ENCODE data around the gene CDC20B.
A peak's percentile ranks its signal among the peaks of the same experiment; 100 is the strongest.
"Not testable (repeated sequence)": the region's sequence is repeated elsewhere in the genome, so short reads cannot be mapped to it uniquely, and the experiment has no call there.

The CDC20B gene

DNA sequence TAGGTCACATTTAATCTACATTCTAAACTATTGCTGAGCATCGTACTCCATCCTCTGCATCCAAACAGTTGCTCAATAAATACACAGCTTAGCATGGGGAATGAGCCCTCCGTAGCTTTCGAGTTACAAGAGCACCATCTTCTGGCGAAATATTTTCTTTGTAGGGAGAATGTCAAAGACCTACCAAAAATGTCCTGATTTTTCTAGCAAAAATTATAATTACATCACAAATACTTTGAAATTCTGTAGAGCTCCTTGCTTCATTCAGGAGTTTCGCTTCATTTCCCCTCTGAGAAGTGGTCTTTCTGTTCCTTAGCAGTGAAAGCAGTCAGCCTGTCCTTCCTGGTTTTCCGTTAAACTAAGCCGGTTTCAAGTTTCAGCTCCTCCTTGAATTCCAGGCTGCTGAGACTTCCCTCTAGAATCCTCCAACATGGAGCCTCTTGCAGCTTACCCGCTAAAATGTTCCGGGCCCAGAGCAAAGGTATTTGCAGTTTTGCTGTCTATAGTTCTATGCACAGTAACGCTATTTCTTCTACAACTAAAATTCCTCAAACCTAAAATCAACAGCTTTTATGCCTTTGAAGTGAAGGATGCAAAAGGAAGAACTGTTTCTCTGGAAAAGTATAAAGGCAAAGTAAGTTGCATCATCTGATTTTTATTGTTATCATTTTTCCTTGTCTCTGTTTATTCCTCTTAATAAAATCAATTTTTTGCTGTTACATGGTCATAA lies 13.0 kb downstream of the CDC20B start, which contains the start of gene GPX8:
GPX8 (plus strand) TSS at position 409 of the 730 bp plus-strand sequence; CDS start at position 431, 22 bp downstream.
- DNase-seq = peak; percentile 65 to 82

DNA sequence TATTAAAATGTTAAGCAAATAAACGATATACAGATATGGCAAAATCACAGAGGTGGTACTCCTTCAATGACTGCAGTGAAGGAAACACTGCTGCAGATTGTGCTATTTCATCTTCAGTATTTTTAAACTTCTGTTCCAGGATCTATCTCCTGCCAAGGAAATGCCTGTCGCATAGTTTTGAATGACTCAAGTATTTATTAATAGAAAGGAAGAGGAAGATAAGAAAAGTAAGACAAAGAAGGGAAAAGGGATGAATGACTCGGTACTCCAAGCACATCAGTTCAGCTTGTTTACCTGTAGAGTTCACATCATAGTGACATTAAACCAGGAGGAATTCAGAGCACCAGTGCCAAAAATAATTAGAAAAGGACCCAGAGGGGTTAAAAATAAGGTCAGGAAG lies 18.1 kb downstream of the CDC20B start:
- no peak for DNase-seq

DNA sequence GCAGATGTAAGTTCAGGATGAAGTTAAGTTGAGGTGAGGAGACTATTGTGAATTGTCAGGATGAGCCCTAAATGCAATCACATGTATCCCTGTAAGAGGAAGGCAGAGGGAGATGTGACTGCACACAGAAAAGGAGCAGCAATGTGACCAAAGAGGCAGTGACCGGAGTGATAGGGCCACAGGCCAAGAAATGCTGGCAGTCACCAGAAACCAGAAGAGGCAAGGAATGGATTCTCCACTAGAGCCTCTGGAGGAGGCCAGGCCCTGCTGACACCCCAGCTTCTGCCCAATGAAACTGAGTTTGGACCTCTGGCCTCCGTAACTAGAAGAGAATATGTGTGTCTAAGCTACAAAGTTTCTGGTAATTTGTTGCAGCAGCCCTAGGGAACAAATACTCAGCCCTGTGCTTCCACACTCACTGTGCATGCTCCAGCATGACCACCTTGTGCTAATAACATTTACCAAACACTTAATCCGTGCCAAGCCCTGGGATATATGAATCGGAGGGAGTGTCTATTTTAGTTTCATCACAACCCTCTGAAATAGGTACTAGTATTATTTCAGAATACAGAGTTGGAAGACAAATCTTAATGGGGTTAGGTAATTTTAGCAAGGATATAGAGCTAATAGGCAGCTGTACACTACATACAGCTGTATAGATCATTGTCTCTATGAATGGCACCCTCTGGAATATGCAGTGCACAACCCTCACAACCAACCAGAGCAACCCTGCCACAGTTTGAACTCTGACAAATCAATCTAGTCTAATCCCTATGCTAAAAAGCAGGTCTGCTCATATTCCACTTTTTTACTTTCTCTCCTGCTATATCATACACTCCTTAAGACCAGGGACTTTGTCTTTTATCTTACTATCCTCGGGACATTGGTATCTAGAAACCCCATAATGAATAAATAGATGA lies 20.8 kb downstream of the CDC20B start:
- DNase-seq = no peak

DNA sequence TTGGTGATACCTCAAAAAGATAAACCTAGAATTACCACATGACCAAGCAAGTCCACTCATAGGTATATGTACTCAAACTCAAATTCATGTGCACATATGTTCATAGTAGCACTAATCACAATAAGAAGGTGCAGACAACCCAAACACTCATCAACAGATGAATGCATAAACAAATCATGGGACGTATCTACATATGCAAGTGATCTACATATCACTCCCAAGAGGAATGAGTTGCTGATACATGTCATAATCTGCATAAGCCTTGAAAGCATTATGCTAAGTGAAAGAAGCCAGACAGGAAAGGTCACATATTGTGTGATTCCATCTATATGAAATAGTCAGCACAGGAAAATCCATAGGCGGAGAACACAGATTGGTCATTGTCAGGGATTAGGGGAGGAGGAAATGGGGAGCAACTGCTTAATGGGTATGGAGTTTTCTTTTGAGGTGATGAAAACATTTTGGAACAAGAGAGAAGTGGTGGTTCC lies 23.6 kb downstream of the CDC20B start:
- no peak for DNase-seq

DNA sequence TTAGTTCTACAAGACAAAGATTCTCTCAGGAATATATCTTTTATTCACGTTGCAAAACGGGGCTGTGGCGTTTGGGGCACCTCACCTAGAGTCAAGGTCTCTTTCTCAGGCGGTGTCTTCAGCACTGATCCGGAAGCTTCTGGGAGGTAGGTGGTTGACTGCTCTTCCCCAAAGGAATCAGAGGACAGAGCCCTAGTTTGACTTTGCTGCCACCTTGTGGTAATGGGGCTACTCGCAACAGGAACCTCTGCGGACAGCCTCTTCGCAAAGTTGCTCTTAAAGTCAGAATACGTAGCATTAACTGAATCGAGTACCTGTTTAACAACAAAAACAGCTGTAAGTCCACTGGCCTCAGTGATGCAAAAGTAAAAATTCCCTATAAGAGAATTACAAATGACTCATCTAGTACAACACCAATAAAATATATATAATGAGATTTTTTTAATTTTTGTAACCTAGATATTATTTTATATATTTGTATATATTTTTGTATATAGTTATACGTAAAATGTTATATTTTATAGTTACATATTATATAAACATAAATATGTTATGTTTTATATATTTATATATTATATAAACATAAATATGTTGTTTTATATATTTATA lies 26.3 kb downstream of the CDC20B start:
- peak; percentile 87 to 88 for DNase-seq

DNA sequence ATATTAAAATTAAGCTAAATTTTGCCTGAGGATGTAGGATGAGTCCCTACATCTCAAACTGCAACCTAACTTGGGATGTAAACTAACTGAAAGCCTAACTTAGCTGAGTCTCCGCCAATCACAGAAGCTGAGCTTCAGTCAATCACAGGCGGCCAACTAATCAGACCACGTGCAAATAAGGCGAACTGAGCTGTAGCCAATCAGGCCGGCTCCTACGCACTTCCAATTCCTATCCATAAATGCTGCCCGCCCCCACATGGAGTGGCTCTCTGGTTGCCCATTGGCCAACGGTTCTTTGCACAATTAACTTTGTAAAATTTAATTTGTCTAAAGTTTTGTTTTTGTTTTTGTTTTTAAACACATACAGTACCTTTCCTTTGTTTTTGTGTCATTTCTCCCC lies 26.9 kb downstream of the CDC20B start:
- DNase-seq = no peak

DNA sequence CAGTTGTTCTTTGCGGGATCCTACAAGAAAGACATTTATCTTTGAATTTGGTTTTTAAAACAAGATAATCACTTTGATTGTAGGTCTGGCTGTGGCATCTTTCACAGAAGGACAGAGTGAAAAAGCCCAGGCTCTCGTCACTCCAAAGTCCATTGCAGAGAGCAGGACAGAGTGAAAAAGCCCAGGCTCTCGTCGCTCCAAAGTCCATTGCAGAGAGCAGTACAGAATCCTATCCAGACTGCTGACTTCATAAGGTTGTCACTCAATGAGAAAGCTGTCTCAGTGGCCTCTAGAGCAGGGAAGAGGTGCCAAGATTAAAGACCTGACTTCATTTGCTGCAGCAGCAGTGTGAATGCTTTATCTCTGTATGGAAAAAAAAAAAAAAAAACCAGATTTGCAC lies 29.4 kb downstream of the CDC20B start:
- DNase-seq = no peak

DNA sequence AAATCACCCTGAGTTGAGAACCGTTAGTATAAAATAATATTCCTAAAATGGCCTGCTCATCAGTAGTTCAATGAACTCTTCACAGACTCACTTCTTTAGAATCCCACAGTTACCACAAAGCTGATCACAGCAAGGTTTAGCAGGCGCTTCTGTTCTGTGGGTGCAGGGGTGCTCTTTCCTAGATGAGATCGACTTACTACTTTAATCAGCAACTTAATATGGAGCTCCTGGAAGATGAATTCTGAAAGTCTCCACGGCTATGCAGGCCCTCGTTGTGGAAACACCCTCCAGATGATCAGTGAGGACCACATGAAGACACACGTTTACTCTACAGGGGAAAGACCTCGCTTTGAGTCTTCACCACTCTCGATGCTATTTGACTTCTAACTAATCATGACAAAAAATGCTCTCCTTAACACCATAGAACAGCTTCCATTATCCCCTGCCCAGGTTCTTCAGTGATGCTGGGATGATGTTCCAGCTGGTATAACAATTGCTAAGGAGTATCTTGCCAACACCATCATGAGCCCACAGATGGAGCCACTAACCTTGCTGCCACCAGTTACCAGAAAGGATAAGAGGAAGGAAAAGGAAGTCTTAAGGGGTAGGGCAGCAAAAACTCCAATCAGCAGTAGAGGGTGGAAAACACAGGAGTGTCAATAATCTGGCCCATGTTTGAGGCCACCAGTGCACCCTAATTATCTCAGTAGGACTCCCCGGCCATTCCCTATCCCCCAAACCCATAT lies 30.9 kb downstream of the CDC20B start:
- no peak for DNase-seq

DNA sequence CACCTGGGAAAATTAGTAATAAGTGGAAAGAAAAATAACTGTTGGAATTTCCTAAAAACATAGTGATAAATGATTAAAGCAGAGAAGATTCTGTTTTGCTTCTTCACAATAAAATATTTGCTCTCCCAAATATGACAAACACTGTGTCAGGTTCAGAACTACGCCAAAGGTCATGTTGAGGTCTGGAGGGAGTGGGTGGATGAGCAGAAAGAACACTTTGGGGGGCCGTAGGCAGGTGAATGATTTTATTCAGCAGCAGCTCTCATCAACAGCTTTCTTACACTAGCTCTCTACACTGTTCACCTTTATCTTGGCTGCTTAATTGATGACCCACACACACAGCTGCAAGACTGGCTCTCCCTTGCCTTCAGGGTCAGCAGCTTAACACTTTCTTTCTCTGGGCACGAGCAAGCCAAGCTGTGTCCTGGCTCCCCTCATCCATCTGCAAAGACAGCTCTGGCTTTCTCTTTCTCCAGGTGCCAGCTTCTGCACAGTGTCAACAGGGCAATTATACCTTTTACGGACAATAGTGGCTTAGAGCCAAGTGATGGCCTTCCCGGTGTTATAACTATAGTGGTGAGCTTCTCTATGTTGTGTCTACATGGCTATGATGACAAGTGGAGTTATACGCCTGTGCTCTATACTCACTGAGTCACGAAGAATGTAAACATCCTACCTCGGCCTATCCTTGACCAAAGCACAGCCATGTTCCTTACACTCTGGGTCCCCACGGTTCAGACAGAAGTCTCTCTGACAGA lies 31.9 kb downstream of the CDC20B start:
- no peak for DNase-seq

DNA sequence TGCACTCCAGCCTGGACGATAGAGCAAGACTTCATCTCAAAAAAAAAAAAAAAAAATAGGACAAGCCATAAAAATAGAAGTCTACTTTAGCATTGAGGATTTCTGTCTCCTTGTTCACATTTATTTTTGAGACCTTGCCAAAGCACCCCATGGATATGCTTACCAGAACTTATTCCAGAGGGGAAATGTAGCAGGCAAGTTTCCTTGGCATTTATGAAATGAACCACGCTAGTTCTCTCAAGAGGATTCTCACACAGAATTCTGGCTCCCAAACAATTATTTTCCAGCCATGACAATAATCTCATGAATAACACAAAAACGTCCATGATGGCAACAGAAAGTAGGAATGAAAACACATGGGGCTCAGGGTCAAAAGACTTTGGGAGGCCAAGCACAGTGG lies 36.5 kb downstream of the CDC20B start:
- no peak for DNase-seq

DNA sequence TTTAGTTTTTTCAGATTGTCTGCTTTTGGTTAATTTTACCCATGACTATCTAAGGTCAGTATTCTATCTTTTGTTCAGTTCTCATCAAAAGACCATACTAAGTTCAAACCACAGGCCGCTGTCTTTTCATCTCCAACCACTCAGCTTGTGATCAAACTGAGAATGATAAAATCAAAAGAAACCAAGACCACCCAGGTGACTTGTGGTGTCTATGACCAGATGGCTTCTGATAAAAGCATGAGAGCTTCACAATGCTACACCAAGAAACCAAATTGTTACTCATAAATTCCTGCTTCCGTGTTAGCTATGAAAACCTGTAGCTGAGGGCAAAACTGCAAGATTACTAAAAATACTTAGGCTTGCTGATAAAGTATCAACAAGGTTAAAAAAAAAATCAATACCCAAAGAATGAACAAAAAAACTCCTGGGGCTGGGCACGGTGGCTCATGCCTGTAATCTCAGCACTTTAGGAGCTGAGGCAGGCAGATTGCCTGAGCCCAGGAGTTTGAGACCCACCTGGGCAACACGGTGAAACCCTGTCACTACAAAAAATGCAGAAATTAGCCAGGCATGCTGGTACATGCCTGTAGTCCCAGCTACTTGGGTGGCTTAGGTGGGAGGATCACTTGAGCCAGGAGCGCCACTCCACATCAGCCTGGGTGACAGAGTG lies 38.8 kb downstream of the CDC20B start:
- no peak for DNase-seq

DNA sequence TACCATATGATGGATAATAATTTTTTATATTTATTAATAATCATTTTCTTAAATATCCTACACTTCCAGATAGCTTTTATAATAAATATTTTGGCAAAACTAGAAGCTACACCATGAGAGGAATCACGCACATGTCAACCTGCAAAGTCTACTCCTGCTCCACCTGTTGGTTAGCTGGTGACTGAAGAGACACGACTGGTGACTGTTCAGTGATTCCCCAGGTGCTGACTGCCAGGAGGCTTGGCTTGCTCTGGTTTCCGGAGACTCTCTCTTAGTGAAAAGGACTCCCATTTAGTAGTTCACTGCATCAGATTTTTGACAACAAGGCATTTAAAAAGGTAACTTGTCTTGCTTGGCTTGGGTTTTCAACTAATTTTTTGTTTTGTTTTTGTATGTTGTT lies 49.6 kb downstream of the CDC20B start:
- DNase-seq = no peak

DNA sequence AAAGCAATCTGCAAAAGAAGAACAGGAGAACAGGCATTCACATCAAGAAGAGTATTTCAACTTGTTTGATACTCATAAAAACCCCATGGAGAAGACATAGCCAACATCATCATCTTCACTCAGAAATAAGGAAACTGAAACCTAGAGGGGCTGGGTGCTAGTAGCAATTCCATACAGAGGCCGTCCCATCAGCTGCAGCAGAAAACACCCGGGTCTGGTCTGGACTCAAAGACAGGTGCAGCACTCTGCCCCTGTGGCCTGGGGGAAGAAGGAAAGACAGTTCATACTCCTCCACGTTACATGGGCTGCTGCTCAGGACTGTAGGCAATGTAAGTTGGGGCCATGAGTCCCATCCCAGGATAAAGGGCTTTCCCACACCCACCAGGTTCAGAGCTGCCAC lies 58.9 kb downstream of the CDC20B start:
- no peak for DNase-seq

DNA sequence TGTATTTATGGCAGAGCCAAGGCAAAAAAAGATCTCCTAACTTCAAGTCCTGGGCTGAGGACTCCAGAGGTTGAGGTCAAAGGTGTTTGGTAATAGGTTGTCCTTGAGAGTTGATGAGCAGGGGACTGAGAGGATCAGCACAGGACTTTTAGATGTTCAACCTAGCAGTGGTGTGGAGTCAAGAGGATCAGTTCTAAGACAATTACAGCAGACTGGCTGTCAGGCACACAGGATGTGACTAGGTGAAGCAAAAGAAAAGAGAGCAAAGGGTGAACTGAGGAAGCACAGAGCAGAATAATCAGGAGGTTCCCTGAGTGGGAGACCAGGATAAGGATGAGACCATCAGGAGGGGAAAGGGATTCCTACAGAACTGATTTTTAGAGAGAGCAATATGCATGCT lies 59.6 kb downstream of the CDC20B start:
- no peak for DNase-seq

DNA sequence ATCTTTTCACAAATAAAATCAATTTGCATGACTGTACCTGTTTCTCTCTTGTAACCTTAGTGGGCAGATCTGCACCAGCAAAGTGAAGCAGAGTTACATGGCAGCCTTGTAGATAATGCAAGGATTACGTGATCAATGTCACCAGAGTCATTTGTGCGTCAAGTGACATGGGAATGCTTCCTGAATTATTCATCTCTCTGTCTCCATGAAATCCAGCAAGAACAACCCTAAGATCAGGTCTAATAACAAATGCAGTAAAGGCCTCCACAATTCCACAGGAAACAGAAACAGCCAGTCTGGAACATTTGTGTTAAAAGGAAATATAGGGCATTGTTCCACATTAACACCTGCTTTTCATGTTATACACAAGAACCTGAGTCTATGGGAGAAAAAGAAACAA lies 62.8 kb downstream of the CDC20B start:
- no peak for DNase-seq

DNA sequence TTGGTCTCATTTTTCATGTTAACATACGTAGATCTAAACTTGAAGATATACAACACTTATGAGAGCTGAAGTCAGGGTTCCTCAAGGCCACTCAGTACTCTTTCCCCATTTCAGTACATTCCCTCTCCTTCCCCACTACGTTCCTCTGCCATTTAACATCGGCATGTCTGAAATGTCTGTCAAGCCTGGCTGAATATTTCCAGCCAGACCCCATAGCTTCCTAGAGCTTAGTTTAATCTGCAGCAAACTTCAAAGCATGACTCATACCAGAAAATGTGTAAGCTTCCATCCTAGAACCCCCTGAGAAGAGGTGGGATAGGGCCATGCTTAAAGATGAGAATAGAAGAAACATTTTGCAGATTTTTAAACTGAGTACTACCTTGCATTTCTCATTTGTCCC lies 64.3 kb downstream of the CDC20B start:
- no peak for DNase-seq

DNA sequence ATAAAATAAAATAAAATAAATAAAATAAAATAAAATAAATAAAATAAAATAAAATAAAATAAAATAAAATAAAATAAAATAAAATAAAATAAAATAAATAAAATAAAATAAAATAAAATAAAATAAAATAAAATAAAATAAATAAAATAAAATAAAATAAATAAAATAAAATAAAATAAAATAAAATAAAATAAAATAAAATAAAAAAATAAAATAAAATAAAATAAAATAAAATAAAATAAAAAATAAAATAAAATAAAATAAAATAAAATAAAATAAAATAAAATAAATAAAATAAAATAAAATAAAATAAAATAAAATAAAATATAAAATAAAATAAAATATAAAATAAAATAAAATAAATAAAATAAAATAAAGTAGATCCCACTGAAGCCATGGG lies 67.0 kb downstream of the CDC20B start:
- DNase-seq = not testable (repeated sequence)

DNA sequence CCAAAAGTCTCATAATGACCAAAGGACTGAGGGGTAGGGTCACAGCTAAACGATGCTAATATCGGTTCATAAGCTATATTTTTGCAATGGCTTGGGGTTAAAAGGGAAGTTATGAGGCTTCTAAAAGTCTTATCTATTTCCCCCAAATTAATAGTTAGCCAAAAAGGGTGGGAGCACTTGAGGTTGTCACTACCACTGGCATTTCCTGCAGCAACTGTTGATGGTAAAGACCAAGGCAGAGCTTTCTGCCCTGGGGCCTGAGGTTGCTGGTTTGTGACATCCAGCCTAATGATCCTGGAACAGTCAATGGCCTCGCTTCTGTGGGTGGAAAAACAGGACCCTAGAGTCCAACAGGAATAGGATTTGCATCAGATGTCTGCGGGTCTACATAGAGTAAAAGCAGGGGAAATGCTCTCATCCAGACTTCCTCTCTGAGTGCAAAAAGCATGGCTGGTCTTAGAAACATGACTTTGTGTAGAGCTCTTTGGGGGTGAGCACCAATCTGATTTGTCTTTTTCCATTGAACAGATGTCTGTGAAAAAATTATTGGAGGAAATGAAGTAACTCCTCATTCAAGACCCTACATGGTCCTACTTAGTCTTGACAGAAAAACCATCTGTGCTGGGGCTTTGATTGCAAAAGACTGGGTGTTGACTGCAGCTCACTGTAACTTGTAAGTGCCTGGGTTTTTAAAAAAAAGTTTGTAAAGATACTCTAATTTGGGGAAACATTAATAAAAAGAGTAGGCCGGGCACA lies 67.9 kb downstream of the CDC20B start:
- DNase-seq = peak; percentile 78 to 80

DNA sequence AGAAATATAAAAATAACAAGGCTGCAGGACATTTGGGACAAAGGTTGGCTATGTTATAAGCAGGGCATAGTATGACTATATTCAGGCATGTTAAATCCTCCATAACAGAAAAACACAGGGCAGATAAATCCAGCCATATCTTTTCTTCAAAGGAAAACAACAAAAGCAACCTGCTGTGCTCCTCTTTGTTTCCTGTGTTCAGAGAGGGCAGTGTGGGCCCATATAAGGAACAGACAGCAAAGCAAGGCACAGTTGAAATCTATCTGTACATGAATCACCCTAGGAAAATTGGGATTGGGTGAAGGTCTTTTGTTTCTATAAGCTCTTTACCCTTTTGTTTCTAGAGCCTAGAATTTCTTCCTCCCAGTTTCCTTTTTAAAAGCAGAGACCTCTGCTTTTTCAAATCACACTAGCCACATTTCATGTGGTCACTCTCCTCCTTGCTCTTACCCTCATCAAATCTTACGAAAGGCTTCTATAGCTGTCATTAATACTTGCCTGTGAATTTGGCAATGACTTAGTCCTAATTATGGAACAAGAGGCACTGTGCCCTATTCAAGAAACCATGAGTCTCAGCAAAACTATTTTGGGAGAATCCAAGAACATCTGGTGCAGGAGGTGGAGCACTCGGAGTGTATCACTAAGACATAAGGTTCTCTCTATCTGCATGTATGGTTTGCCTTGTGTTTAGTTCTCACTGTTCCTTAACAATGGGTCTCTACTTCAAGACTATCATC lies 68.8 kb downstream of the CDC20B start:
- DNase-seq = peak; percentile 7 to 15

DNA sequence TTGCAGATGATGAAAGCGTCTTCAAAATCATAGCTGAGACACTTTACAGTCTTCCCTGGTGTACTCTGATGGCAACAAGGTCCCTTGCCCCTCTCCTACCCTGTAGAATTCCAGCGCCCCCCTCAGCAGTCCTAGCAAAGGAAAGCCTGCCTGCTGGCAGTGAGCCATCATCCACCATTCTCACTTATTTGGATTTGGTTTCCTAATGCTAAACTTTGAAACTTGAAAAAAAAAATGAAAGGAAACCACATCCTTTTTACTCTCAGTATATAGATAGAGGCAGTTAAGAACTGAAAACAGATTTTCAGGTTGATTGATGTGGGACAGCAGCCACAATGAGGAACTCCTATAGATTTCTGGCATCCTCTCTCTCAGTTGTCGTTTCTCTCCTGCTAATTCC lies 70.6 kb downstream of the CDC20B start, which contains the start of gene GZMA:
GZMA (plus strand) TSS at position 299 of the 400 bp plus-strand sequence; CDS start at position 336, 37 bp downstream.
- DNase-seq = peak; percentile 73 to 78

Measured in Kasumi-1 (cell line).